Right lobe of liver (tissue), 6 donors: ENCODE measurements around the gene UBE2S. TPM values are rescaled to one million over a fixed set of nuclear protein-coding genes. Genes with fewer than 3 reads are reported as not detected.
"Not testable (repeated sequence)": the region's sequence is repeated elsewhere in the genome, so short reads cannot be mapped to it uniquely, and the experiment has no call there.

Source experiments
- ATAC-seq, 4 donors: fragments of 200-7000 bp; cut with Tn5 transposase; one replicate each; pipeline ENCODE4 v1.9.1; 2020; ENCODE audit warnings: mild to moderate bottlenecking in 4 of 4, moderate library complexity in 4 of 4
- DNase-seq, 3 donors: peaks; one replicate each; pipeline ENCODE4 v3.0.0-alpha.2; 2020
- H3K27ac ChIP-seq, 3 donors: fragments of 200-600 bp; one replicate each; pipeline ENCODE4 v1.8.0; 2022
- H3K27me3 ChIP-seq, 2 donors: fragments of 200-600 bp; one replicate each; pipeline ENCODE4 v1.8.0; 2022
- H3K36me3 ChIP-seq, 4 donors: fragments of 200-600 bp; sonication (generic) in 1 of 4; one replicate each; pipeline versions ENCODE4 v1.5.1 to v1.8.0; 2017 to 2022; ENCODE audit warnings: control low read depth in 1 of 4
- H3K4me1 ChIP-seq, 4 donors: fragments of 200-600 bp; sonication (generic) in 1 of 4; one replicate each; pipeline versions ENCODE4 v1.5.1 to v1.8.0; 2017 to 2022; ENCODE audit warnings: control low read depth in 1 of 4
- H3K4me3 ChIP-seq, 3 donors: fragments of 200-600 bp; one replicate each; pipeline ENCODE4 v1.8.0; 2022
- H3K9me3 ChIP-seq, 4 donors: fragments of 200-600 bp; sonication (generic) in 1 of 4; one replicate each; pipeline versions ENCODE4 v1.5.1 to v1.8.0; 2017 to 2022; ENCODE audit warnings: control low read depth in 1 of 4
- CTCF ChIP-seq, 4 donors: fragments of 200-600 bp in 3 of 4; fragments of 450-650 bp in 1 of 4; IDR thresholded peaks; one replicate each; pipeline versions ENCODE4 v1.5.1 to v1.8.0; 2016 to 2022; ENCODE audit warnings: antibody characterized with exemption in 4 of 4, mild to moderate bottlenecking in 2 of 4
- POLR2A ChIP-seq: fragments of 450-650 bp; IDR thresholded peaks from one replicate; pipeline ENCODE4 v1.6.1; 2017; ENCODE audit warnings: antibody characterized with exemption, mild to moderate bottlenecking
- WGBS: methylation state at CpG from one replicate; pipeline ENCODE4 v1.1.6; 2018; ENCODE audit warnings: low coverage, low lambda C conversion rate; ENCODE audit not compliant: insufficient coverage; ENCODE audit errors: missing lambda C conversion rate; 5-methylcytosine and 5-hydroxymethylcytosine counted together
- intact Hi-C, 2 donors: fragments of 100-400 bp; cut with DNase I; formaldehyde crosslinking; loops; one replicate each; pipeline versions ENCODE4 v1.11.2 to v1.14.1; 2022
- total RNA-seq, 6 experiments: library from RNA; depleted of rRNA in 2 of 6; stranded (reverse); fragments of >200 nt in 2 of 6; fragmentation: NEBNext Ultra II Directional in 3 of 6; extraction: Animal tissue kit (Norgen Biotek cat#: 25700) in 3 of 6; gene quantifications; one replicate each; pipeline versions ENCODE4 v1.1.0 to v1.2.4, GENCODE V29; 2016 to 2023
- donor health status: DM: no; HTN: yes; CAD: no.
- donor health status: DM: no; HTN: no; CAD: no.
- donor health status: DM: no; HTN: no; CAD: no.
- donor health status: DM: no; HTN: yes; CAD: no.
- donor health status: DM: no; HTN: yes; CAD: no.

Gene UBE2S
- total RNA-seq, 6 experiments from 2014 or later = 4.3 to 16.4 (median 9.1) TPM

GRCh38 chr19:55405638-55406037 is 1.9 kb downstream of the UBE2S start:
- TF ChIP-seq POLR2A (no peak), CTCF (IDR thresholded peaks at IDR 0.05) (no peak)
- H3K4me3 ChIP-seq = no peak overlapping the region
- ATAC-seq (no peak), DNase-seq (no peak)
- H3K9me3 ChIP-seq = no peaks in the 10 kb centered on the region
- H3K27me3 ChIP-seq = no peaks in the 10 kb centered on the region
- H3K4me1 ChIP-seq = peaks cover 0 to 2% (median 0%) of the 10 kb centered on the region in 4 donors
- peaks cover 0 to 17% (median 3%) of the 10 kb centered on the region in 4 donors for H3K36me3 ChIP-seq
- intact Hi-C loops = loop anchor here in 1 of 2 donors (10.0 kb wide), 1 partner anchor 101 kb away; no protein-coding TSS in a partner anchor
- H3K27ac ChIP-seq = no peak overlapping the region
- WGBS = 84% methylated on average over 5 of the region's 5 CpGs

- Histone ChIP-seq H3K9me3 (no peaks in the 10 kb centered on the region), H3K4me1 (peaks cover 0 to 2% (median 0%) of the 10 kb centered on the region in 4 donors), H3K27ac (no peak overlapping the region), H3K36me3 (peaks cover 0 to 17% (median 3%) of the 10 kb centered on the region in 4 donors), H3K27me3 (no peaks in the 10 kb centered on the region), H3K4me3 (no peak overlapping the region)
- intact Hi-C loops = loop anchor here in 1 of 2 donors (10.0 kb wide), 1 partner anchor 98 kb away; no protein-coding TSS in a partner anchor
- TF ChIP-seq CTCF (IDR thresholded peaks at IDR 0.05) (no peak), POLR2A (no peak)
- ATAC-seq = no peak
- no CpG with 5 or more reads among the region's 2 CpGs for WGBS
- no peak for DNase-seq
Measured at GRCh38 chr19:55402509-55402908, 5.1 kb downstream of the UBE2S start.

- not testable (repeated sequence) for H3K4me3 ChIP-seq, DNase-seq, H3K27me3 ChIP-seq, H3K9me3 ChIP-seq, ATAC-seq, H3K27ac ChIP-seq, H3K4me1 ChIP-seq
- WGBS = no CpG with 5 or more reads among the region's 28 CpGs
- intact Hi-C loops = loop anchor here in 1 of 2 donors (10.0 kb wide), 1 partner anchor 97 kb away; no protein-coding TSS in a partner anchor
- H3K36me3 ChIP-seq = peaks cover 0 to 17% (median 3%) of the 10 kb centered on the region in 4 donors
Measured at GRCh38 chr19:55401390-55401789, 6.2 kb downstream of the UBE2S start.

GRCh38 chr19:55400281-55401087 is 7.1 kb downstream of the UBE2S start:
- H3K27ac ChIP-seq = no peak overlapping the region
- TF ChIP-seq POLR2A (no peak), CTCF (IDR thresholded peaks at IDR 0.05) (no peak)
- intact Hi-C loops = loop anchor here in 1 of 2 donors (10.0 kb wide), 1 partner anchor 96 kb away; no protein-coding TSS in a partner anchor
- peaks cover 0 to 17% (median 3%) of the 10 kb centered on the region in 4 donors for H3K36me3 ChIP-seq
- no peaks in the 10 kb centered on the region for H3K9me3 ChIP-seq
- H3K27me3 ChIP-seq = no peaks in the 10 kb centered on the region
- no peak for DNase-seq
- H3K4me3 ChIP-seq = no peak overlapping the region
- no peaks in the 10 kb centered on the region for H3K4me1 ChIP-seq
- WGBS = 84% methylated on average over 5 of the region's 14 CpGs
- no peak for ATAC-seq
